ENCODE data around the gene FIBCD1.

FIBCD1 gene

DNA sequence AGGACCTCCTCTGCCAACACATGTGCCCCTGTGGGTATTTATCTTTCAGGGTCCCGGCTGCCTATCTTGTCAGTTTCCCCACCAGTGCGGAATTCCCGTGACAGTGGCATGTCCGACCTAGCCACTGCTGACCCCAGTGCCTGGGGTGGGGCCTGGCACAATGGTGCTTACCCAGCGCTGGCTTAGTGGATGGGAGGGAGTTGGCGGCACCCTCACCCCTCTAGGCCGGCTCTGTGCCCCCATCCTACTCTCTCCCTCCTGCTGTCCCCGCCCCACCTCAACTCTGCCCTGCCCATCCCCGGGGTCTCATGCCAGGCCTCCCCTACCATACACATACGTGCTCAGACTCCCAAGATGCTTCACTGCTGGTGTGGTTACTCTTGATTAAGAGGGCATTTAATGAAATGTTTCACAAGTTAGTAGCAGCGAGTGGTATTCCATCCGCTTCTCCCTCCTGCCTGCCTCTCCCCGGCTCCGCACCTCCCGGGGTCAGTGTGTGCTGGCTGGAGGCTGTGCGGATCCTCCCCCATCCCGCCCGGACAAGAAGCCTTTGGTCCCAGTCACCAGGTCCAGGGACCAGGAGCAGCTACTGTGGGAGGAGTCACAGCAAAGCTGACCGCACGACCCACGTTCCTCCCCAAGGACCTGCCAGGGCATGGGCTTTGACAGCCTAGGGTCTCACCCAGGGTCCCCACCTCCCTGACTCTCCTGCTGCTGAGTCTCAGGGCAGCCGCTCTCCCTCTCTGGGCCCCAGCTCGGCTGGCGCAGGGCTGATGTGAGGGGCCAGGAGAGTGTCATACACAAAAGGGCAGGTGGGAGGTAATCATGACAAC, 32.9 kb downstream of the FIBCD1 start:
- DNase-seq, result no peak

DNA sequence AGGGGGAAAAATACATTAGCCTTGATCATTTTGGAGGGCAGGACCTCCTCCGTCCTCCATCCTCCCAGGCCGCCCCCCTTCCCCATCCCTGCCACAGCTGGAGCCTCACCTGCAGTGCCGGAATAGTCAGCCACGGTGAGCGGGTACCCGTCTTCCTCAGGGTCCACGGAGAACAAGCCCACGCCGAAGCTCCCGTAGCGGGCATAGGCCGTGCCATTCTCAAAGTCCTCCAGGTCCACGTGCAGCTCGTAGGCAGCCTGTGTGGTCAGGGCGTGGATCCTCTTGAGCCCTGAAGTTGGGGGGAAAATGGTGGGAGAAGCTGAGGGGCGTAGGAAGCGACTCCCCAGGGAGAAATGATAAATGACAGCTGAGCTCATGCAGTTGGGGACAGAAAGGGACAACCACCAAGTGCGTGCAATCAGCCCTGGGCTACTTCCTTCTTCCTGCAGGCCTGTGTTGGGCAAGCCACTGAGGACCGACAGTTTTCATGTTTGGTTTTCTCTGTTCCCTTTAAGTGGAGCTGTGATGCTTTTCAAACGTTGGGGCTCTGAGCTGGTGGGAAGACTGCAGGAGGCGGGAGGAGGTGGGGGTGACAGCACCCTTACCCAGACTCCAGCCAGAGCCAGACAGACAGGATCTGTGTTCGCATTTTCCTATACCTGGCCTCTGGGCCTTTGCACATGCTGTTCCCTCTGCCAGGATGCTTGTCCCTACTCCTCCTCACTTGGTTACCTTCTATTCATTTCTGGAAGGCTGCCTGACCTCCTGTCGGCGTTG, 33.7 kb downstream of the FIBCD1 start:
- no peak for DNase-seq

- no peak for DNase-seq
Measured at GRCh38 chr9:130904070-130905044, 34.7 kb downstream of the FIBCD1 start.

- no peak for DNase-seq
Measured at GRCh38 chr9:130903194-130904069, 35.6 kb downstream of the FIBCD1 start.

- no peak for DNase-seq
Measured at GRCh38 chr9:130902204-130903185, 36.6 kb downstream of the FIBCD1 start.

- no peak for DNase-seq
Measured at GRCh38 chr9:130901498-130902203, 37.4 kb downstream of the FIBCD1 start.

GRCh38 chr9:130900701-130901497, 38.1 kb downstream of the FIBCD1 start:
- DNase-seq, result no peak

- no peak for DNase-seq
Measured at GRCh38 chr9:130899051-130899748, 39.8 kb downstream of the FIBCD1 start.

GRCh38 chr9:130898552-130898852, 40.5 kb downstream of the FIBCD1 start:
- DNase-seq, result no peak

GRCh38 chr9:130897848-130898551, 41.0 kb downstream of the FIBCD1 start:
- DNase-seq, result no peak

GRCh38 chr9:130897105-130897751, 41.8 kb downstream of the FIBCD1 start:
- DNase-seq, result no peak

GRCh38 chr9:130896233-130897014, 42.6 kb downstream of the FIBCD1 start, which contains the start of gene QRFP:
QRFP (minus strand) TSS chr9:130896812; CDS start chr9:130893838, 2,974 bp downstream.
- DNase-seq, result no peak

DNA sequence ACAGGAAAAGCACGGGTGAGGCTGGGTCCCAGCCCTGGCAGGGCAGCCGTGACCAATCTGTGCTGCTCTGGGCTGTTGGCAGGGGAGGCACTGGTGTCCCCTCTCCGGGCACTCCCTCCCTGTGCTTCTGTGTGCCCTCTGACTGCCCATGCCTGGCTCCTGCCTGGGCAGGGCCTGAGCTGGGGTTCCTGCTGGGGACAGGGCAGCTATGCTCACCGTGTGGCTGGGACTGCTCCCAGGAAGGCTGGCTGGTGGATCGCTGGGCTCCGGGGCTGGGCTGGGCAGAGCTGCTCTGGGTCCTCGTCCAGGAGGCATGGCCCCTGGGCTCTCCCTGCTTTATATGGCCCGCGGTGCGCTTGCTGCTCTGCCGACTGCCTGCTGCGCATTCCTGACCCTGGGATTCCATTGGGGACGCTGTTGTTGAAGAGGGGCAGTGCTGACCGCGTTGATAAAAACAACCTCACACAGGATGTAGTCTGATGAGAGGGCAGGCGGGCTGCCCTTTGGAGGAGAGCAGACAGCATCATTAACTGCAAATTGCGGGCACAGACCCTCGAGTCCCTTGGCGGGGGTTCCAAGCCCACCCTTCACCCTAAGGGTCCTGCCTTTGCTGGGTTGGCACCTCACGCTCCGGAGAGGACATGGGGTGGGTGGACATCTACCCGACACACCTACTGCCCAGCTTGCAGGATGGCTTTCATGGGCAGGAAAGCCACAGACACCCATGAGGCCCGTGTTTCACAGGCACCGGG, 43.4 kb downstream of the FIBCD1 start:
- no peak for DNase-seq

- no peak for DNase-seq
Measured at GRCh38 chr9:130895038-130895437, 44.0 kb downstream of the FIBCD1 start.

DNA sequence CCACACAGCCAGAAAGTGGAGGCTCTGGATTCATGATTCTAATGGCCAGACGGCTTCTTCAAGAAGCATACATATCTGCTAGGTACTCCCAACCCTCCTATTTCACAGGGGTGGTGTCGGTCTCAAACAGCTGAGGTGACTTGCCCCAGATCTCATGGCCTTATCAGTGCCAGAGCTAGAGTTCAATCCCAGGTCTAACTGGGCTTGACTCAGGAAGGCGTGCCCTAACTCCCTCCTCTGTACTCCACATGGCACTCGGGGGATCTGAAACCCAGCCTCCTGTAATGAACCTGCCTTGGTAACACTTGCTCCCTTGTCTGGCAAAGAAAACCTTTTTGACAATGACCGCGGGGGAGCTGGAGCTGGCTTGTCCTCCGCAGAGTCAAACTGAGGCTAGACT, 44.5 kb downstream of the FIBCD1 start:
- DNase-seq, result no peak

All from stimulated activated naive CD4-positive, alpha-beta T cell treated with Interleukin-2 at 50 U/mL for 16 hours (primary cell).